DOHH2 (cell line): ENCODE data around the gene EZR.
A peak's percentile ranks its signal among the peaks of the same experiment; 100 is the strongest.

ENCODE experiments used
- H3F3A ChIP-seq: fragments of 200-600 bp; sonication (generic), shearing (Covaris generic); 2 replicates; pipeline ENCODE4 v1.6.0; 2016; ENCODE audit warnings: antibody characterized with exemption, mild to moderate bottlenecking; ENCODE audit not compliant: control insufficient read depth, insufficient read depth
- H3K27ac ChIP-seq: fragments of 200-600 bp; sonication (generic); 2 replicates; pipeline ENCODE4 v1.5.1; 2014; ENCODE audit warnings: low read depth, mild to moderate bottlenecking, low read length, moderate library complexity
- H3K27me3 ChIP-seq: fragments of 200-600 bp; sonication (generic); 2 replicates; pipeline ENCODE4 v1.6.1; 2014; ENCODE audit warnings: mild to moderate bottlenecking, low read length, mixed read lengths; ENCODE audit not compliant: control insufficient read depth
- H3K36me3 ChIP-seq: fragments of 200-600 bp; sonication (generic); 2 replicates; pipeline ENCODE4 v1.6.1; 2014; ENCODE audit warnings: mild to moderate bottlenecking, low read length, moderate library complexity, mixed read lengths; ENCODE audit not compliant: control insufficient read depth
- H3K4me1 ChIP-seq: fragments of 200-600 bp; sonication (generic); 2 replicates; pipeline ENCODE4 v1.6.1; 2014; ENCODE audit warnings: mild to moderate bottlenecking, low read length, mixed read lengths; ENCODE audit not compliant: control insufficient read depth
- H3K4me2 ChIP-seq: fragments of 200-600 bp; sonication (generic); 2 replicates; pipeline ENCODE4 v1.6.0; 2014; ENCODE audit warnings: mild to moderate bottlenecking, low read length, moderate library complexity
- H3K4me3 ChIP-seq: fragments of 200-600 bp; sonication (generic); 2 replicates; pipeline ENCODE4 v1.5.1; 2014; ENCODE audit warnings: mild to moderate bottlenecking, low read length, mixed read lengths
- H3K79me2 ChIP-seq: fragments of 200-600 bp; sonication (generic); 2 replicates; pipeline ENCODE4 v1.6.1; 2014; ENCODE audit warnings: mild to moderate bottlenecking, low read length, mixed read lengths; ENCODE audit not compliant: control insufficient read depth
- H3K9me2 ChIP-seq: fragments of 200-600 bp; sonication (generic); replicated peaks from 2 replicates; pipeline ENCODE4 v1.6.1; 2014; ENCODE audit warnings: mild to moderate bottlenecking, low read length, mixed read lengths; ENCODE audit not compliant: control insufficient read depth
- H3K9me3 ChIP-seq: fragments of 200-600 bp; sonication (generic); 2 replicates; pipeline ENCODE4 v1.6.1; 2014; ENCODE audit warnings: antibody characterized with exemption, low read length, mixed read lengths; ENCODE audit not compliant: control insufficient read depth, insufficient read depth
- H4K20me1 ChIP-seq: fragments of 200-600 bp; sonication (generic); 2 replicates; pipeline ENCODE4 v1.6.0; 2014; ENCODE audit warnings: low read depth, mild to moderate bottlenecking, antibody characterized with exemption, low read length, moderate library complexity; ENCODE audit not compliant: control insufficient read depth, insufficient read depth
- CTCF ChIP-seq: fragments of 200-600 bp; sonication (generic); IDR thresholded peaks from one replicate; pipeline ENCODE4 v1.5.1; 2014; ENCODE audit warnings: antibody characterized with exemption, mild to moderate bottlenecking, low read depth, low read length; ENCODE audit not compliant: poor library complexity, severe bottlenecking
- EZH2phosphoT487 ChIP-seq: fragments of 200-600 bp; sonication (generic); IDR thresholded peaks from 2 replicates; pipeline ENCODE4 v1.6.1; 2017; ENCODE audit warnings: borderline replicate concordance, mild to moderate bottlenecking, antibody characterized with exemption, low read length, moderate library complexity, mixed read lengths

The EZR gene

GRCh38 chr6:158847012-158847529 lies 27.9 kb upstream of the EZR start:
- TF ChIP-seq EZH2phosphoT487 (no peak), CTCF (no peak)

DNA sequence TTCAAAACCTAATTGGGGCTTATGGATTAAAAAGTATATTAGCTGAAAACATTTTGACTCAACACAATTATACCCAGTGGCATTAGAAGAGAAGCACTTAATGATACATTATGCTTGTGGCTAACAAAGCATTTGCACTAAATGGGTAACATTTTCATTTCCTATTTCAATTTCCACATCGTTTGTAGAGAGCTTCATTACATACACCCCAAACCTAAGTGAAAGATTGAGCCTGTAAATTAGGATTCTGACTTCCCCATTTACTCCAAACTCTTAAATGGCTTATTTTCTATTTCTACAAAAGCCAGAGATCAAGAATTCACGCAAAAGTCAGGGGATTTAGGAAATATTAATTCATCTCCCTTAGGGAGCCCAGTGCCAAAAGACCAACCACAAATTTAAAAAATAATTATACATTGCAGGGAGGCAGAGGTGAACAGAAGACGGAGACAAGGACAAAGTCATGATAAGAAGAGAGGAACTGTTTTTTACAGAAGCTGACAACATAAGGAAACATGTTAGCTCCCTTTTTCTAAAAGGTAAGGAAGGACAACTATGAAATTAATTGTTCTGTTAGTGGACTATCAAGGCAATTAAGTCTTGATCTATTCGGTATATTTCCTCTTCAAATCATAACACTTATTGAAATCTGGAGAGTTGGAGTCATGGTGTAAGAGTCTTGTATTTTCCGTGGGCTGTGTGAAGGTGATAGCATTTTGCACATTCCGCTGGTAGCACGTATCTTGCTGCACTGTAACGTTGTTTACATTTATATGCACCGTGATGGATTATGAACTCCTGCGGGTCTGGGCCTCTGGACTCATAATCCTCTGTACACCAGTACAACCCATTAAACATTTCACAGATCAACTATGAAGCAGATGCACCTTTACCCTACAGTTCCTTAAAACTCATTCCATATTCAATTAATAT lies 24.8 kb upstream of the EZR start:
- H3K4me1 ChIP-seq, result peaks cover 27% of the 10 kb centered on the region
- no peaks in the 10 kb centered on the region for H3K27me3 ChIP-seq
- H4K20me1 ChIP-seq, result no peaks in the 10 kb centered on the region
- H3K4me2 ChIP-seq, result peak overlapping the region; percentile 43
- no peaks in the 10 kb centered on the region for H3K9me3 ChIP-seq
- no peaks in the 10 kb centered on the region for H3K9me2 ChIP-seq
- H3K4me3 ChIP-seq, result peak overlapping the region; percentile 12
- H3K79me2 ChIP-seq, result no peaks in the 10 kb centered on the region
- H3K27ac ChIP-seq, result peak overlapping the region; percentile 51
- H3K36me3 ChIP-seq, result no peaks in the 10 kb centered on the region
- H3F3A ChIP-seq, result peaks cover 5% of the 10 kb centered on the region; the same call in 1 of the 2 replicates
- no peak for TF ChIP-seq CTCF
- no peak for TF ChIP-seq EZH2phosphoT487

More at GRCh38 chr6:158847012-158847529, 27.9 kb upstream of the EZR start:
- H3F3A ChIP-seq, result peaks cover 9% of the 10 kb centered on the region
- no peak overlapping the region for H3K4me3 ChIP-seq
- no peaks in the 10 kb centered on the region for H3K9me2 ChIP-seq
- no peaks in the 10 kb centered on the region for H3K79me2 ChIP-seq
- H3K9me3 ChIP-seq, result no peaks in the 10 kb centered on the region
- H3K27me3 ChIP-seq, result no peaks in the 10 kb centered on the region
- no peak overlapping the region for H3K4me2 ChIP-seq
- H3K4me1 ChIP-seq, result peaks cover 49% of the 10 kb centered on the region
- H3K27ac ChIP-seq, result no peak overlapping the region
- H4K20me1 ChIP-seq, result no peaks in the 10 kb centered on the region
- H3K36me3 ChIP-seq, result no peaks in the 10 kb centered on the region

GRCh38 chr6:158841358-158841757 lies 22.2 kb upstream of the EZR start:
- Histone ChIP-seq H4K20me1 (no peaks in the 10 kb centered on the region), H3K27me3 (no peaks in the 10 kb centered on the region), H3K4me1 (peaks cover 47% of the 10 kb centered on the region), H3K9me2 (no peaks in the 10 kb centered on the region), H3K36me3 (no peaks in the 10 kb centered on the region), H3K27ac (no peak overlapping the region), H3F3A (peaks cover 5% of the 10 kb centered on the region; the same call in 1 of the 2 replicates), H3K9me3 (no peaks in the 10 kb centered on the region), H3K4me3 (no peak overlapping the region), H3K4me2 (no peak overlapping the region), H3K79me2 (no peaks in the 10 kb centered on the region)
- TF ChIP-seq CTCF (no peak), EZH2phosphoT487 (no peak)
